DND-41 (cell line): ENCODE results near the gene TNMD.

ENCODE experiments used
- ATAC-seq: fragments of 200-7000 bp; cut with Tn5 transposase; 3 replicates; pipeline ENCODE4 v1.9.1; 2021; ENCODE audit warnings: low read depth; ENCODE audit not compliant: insufficient read depth
- DNase-seq: peaks from one replicate; pipeline ENCODE4 v3.0.0-alpha.2; 2020
- H2AFZ ChIP-seq: 2 replicates; pipeline ENCODE4 v1.6.0; 2012; ENCODE audit warnings: low read depth, low read length
- H3K27ac ChIP-seq: 2 replicates; pipeline ENCODE4 v1.5.1; 2012; ENCODE audit warnings: low read length, inconsistent platforms
- H3K27me3 ChIP-seq: fragments of 200-600 bp; sonication (generic); 2 replicates; pipeline ENCODE4 v1.6.0; 2012; ENCODE audit warnings: low read length, mild to moderate bottlenecking, inconsistent platforms; ENCODE audit not compliant: insufficient read depth, poor library complexity
- H3K36me3 ChIP-seq: 2 replicates; pipeline ENCODE4 v1.5.1; 2012; ENCODE audit warnings: low read length, inconsistent platforms; ENCODE audit not compliant: insufficient read depth
- H3K4me1 ChIP-seq: 2 replicates; pipeline ENCODE4 v1.5.1; 2012; ENCODE audit warnings: mild to moderate bottlenecking, low read length; ENCODE audit not compliant: insufficient read depth
- H3K4me2 ChIP-seq: 2 replicates; pipeline ENCODE4 v1.6.0; 2012; ENCODE audit warnings: mild to moderate bottlenecking, moderate library complexity, low read length, inconsistent platforms; ENCODE audit not compliant: insufficient read depth
- H3K4me3 ChIP-seq, 2 experiments: fragments of 200-600 bp in 1 of 2; shearing (Covaris generic) in 1 of 2; 2 replicates each; pipeline ENCODE4 v1.5.1; 2012 to 2016; ENCODE audit warnings: inconsistent platforms in 2 of 2, low read length in 2 of 2, mild to moderate bottlenecking in 2 of 2, low read depth in 1 of 2, moderate library complexity in 1 of 2
- H3K79me2 ChIP-seq: 2 replicates; pipeline ENCODE4 v1.6.0; 2012; ENCODE audit warnings: low read length, inconsistent platforms; ENCODE audit not compliant: insufficient read depth
- H3K9ac ChIP-seq: 2 replicates; pipeline ENCODE4 v1.6.0; 2012; ENCODE audit warnings: low read depth, mild to moderate bottlenecking, inconsistent platforms, low read length, moderate library complexity
- H3K9me3 ChIP-seq: 2 replicates; pipeline ENCODE4 v1.5.1; 2012; ENCODE audit warnings: low read length, moderate library complexity, mild to moderate bottlenecking, inconsistent platforms; ENCODE audit not compliant: insufficient read depth, severe bottlenecking
- H4K20me1 ChIP-seq: 2 replicates; pipeline ENCODE4 v1.6.0; 2012; ENCODE audit warnings: low read length; ENCODE audit not compliant: insufficient read depth
- EZH2 ChIP-seq: IDR thresholded peaks from 3 replicates; pipeline ENCODE4 v1.6.1; 2012; ENCODE audit warnings: borderline replicate concordance, low read depth, mild to moderate bottlenecking, moderate library complexity, low read length, inconsistent platforms; ENCODE audit not compliant: severe bottlenecking
- TF ChIP-seq, protein P1 (sequence below): IDR thresholded peaks from 2 replicates; pipeline ENCODE4 v1.5.1; 2012; ENCODE audit warnings: borderline replicate concordance, low read length, moderate library complexity, mild to moderate bottlenecking; ENCODE audit not compliant: poor library complexity, severe bottlenecking; ENCODE audit errors: extremely low read depth

Gene TNMD

DNA sequence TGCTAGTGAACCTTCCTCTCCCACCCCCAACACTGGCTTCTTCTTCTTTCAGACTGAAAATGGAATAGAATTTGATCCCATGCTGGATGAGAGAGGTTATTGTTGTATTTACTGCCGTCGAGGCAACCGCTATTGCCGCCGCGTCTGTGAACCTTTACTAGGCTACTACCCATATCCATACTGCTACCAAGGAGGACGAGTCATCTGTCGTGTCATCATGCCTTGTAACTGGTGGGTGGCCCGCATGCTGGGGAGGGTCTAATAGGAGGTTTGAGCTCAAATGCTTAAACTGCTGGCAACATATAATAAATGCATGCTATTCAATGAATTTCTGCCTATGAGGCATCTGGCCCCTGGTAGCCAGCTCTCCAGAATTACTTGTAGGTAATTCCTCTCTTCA lies 14.7 kb downstream of the TNMD start:
- no peak overlapping the region for H3K9ac ChIP-seq
- TF ChIP-seq, protein P1, sequence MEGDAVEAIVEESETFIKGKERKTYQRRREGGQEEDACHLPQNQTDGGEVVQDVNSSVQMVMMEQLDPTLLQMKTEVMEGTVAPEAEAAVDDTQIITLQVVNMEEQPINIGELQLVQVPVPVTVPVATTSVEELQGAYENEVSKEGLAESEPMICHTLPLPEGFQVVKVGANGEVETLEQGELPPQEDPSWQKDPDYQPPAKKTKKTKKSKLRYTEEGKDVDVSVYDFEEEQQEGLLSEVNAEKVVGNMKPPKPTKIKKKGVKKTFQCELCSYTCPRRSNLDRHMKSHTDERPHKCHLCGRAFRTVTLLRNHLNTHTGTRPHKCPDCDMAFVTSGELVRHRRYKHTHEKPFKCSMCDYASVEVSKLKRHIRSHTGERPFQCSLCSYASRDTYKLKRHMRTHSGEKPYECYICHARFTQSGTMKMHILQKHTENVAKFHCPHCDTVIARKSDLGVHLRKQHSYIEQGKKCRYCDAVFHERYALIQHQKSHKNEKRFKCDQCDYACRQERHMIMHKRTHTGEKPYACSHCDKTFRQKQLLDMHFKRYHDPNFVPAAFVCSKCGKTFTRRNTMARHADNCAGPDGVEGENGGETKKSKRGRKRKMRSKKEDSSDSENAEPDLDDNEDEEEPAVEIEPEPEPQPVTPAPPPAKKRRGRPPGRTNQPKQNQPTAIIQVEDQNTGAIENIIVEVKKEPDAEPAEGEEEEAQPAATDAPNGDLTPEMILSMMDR: no peak
- TF ChIP-seq EZH2: no peak

DNA sequence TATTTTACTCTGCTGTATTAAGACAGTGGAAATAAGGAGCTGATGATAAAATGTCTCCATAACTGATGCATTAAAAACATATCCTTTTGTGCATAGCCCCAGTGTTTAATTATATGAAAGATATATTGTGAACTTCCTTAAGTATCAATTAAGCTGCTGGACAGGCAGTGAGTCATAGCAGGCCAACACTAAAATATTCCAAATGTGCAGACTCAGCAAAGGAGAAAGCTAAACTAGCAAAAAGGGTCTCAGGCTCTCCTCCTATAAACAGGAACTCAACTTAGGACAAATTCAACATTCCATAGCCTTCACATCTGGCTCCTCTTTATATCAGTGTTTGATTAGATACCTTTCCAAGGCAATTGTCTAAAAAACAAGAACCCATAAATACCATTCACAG lies 15.6 kb downstream of the TNMD start:
- no peak overlapping the region for H2AFZ ChIP-seq
- DNase-seq (no peak), ATAC-seq (no peak)
- no peak overlapping the region for H3K4me2 ChIP-seq
- no peaks in the 10 kb centered on the region for H3K36me3 ChIP-seq
- no peaks in the 10 kb centered on the region for H3K9me3 ChIP-seq
- H4K20me1 ChIP-seq: no peaks in the 10 kb centered on the region
- no peaks in the 10 kb centered on the region for H3K27me3 ChIP-seq
- no peak overlapping the region for H3K4me3 ChIP-seq
- no peaks in the 10 kb centered on the region for H3K79me2 ChIP-seq
- H3K4me1 ChIP-seq: no peaks in the 10 kb centered on the region
- H3K9ac ChIP-seq: no peak overlapping the region
- no peak overlapping the region for H3K27ac ChIP-seq
- TF ChIP-seq, protein P1: no peak
- no peak for TF ChIP-seq EZH2

More for the DNA sequence above, 14.7 kb downstream of the TNMD start:
- Histone ChIP-seq H4K20me1 (no peaks in the 10 kb centered on the region), H3K4me1 (no peaks in the 10 kb centered on the region), H3K27me3 (no peaks in the 10 kb centered on the region), H2AFZ (no peak overlapping the region), H3K36me3 (no peaks in the 10 kb centered on the region), H3K9me3 (no peaks in the 10 kb centered on the region), H3K4me3 (no peak overlapping the region), H3K4me2 (no peak overlapping the region), H3K79me2 (no peaks in the 10 kb centered on the region), H3K27ac (no peak overlapping the region)
- DNase-seq: no peak
- no peak for ATAC-seq

DNA sequence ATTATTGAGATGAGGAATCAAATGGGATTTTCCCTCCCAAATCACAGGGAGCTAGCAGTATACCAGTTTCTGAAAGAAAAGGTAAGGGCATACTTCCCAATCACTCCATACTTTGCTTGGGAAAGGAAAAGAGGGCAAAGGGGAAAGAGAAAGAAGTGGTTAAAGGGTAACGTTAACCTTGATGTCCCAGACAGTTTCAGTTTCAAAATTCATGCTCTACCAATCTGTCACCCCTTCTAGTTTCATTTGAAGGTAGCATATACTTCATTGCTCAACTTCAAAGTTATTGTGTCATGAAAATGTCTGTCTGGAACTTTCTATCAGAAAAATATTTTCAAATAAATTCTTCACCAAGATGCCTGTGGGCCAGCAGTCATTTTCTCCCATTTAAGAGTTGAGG lies 16.0 kb downstream of the TNMD start:
- ATAC-seq (no peak), DNase-seq (no peak)
- H3K27ac ChIP-seq: no peak overlapping the region
- no peak overlapping the region for H2AFZ ChIP-seq
- no peaks in the 10 kb centered on the region for H3K9me3 ChIP-seq
- H3K27me3 ChIP-seq: no peaks in the 10 kb centered on the region
- no peaks in the 10 kb centered on the region for H3K79me2 ChIP-seq
- no peak overlapping the region for H3K4me3 ChIP-seq
- no peak overlapping the region for H3K4me2 ChIP-seq
- no peak overlapping the region for H3K9ac ChIP-seq
- no peak for TF ChIP-seq EZH2
- TF ChIP-seq, protein P1: no peak
- no peaks in the 10 kb centered on the region for H3K36me3 ChIP-seq
- no peaks in the 10 kb centered on the region for H4K20me1 ChIP-seq
- no peaks in the 10 kb centered on the region for H3K4me1 ChIP-seq

DNA sequence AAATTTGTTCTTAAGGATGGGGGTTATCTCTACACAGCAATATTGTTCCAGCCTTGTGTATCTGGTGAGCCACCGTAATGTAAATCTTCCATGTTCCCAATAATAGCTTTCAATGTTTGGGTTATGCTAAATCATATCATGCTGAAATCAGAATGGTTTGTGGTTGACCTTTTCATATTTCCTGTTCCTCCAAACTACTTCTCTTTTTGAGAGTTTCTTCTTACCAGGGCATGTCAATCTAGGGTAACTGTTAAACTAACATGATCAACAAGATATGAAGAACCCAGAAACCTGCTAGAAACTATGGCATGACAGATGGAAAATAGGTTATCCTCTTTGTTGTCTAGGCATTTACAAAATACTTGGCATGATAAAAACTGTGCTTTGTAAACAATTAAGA lies 22.0 kb downstream of the TNMD start:
- no peak for TF ChIP-seq EZH2
- TF ChIP-seq, protein P1: no peak
- no peak for ATAC-seq
- DNase-seq: no peak
- Histone ChIP-seq H3K27ac (no peak overlapping the region), H3K79me2 (no peaks in the 10 kb centered on the region), H3K4me3 (no peak overlapping the region), H3K9ac (no peak overlapping the region), H3K4me1 (no peaks in the 10 kb centered on the region), H3K4me2 (no peak overlapping the region), H3K27me3 (no peaks in the 10 kb centered on the region), H4K20me1 (no peaks in the 10 kb centered on the region), H3K9me3 (no peaks in the 10 kb centered on the region), H3K36me3 (no peaks in the 10 kb centered on the region), H2AFZ (no peak overlapping the region)
